Endothelial cell of umbilical vein (primary cell): Measurements from ENCODE around the gene SPINT3.

Experiments
- CTCF ChIP-seq, 2 donors: IDR thresholded peaks; 1 replicate in 1 of 2; 2 replicates in 1 of 2; pipeline ENCODE4 v1.5.1; 2011; ENCODE audit warnings: low read length in 2 of 2, mild to moderate bottlenecking in 2 of 2, moderate library complexity in 2 of 2, control low read depth in 1 of 2, inconsistent platforms in 1 of 2, low read depth in 1 of 2; ENCODE audit not compliant: insufficient read depth in 1 of 2; ENCODE audit errors: extremely low read depth in 1 of 2
- EZH2 ChIP-seq: IDR thresholded peaks from 2 replicates; pipeline ENCODE4 v1.6.1; 2012; ENCODE audit warnings: borderline replicate concordance, low read depth, mild to moderate bottlenecking, moderate library complexity, low read length, inconsistent platforms; ENCODE audit not compliant: severe bottlenecking
- FOS ChIP-seq: IDR thresholded peaks from 2 replicates; pipeline ENCODE4 v1.6.1; 2011; ENCODE audit warnings: mild to moderate bottlenecking, low read length, moderate library complexity, borderline replicate concordance; ENCODE audit not compliant: insufficient read depth
- JUN ChIP-seq: IDR thresholded peaks from 2 replicates; pipeline ENCODE4 v1.6.1; 2011; ENCODE audit warnings: borderline replicate concordance, low read depth; ENCODE audit not compliant: insufficient read length, insufficient read depth
- MYC ChIP-seq: IDR thresholded peaks from one replicate; pipeline ENCODE4 v1.6.1; 2011; ENCODE audit warnings: mild to moderate bottlenecking, low read depth, low read length
- POLR2A ChIP-seq: IDR thresholded peaks from 2 replicates; pipeline ENCODE4 v1.6.1; 2012; ENCODE audit warnings: low read depth, mild to moderate bottlenecking, control low read depth, low read length
- POLR2AphosphoS5 ChIP-seq: IDR thresholded peaks from 2 replicates; pipeline ENCODE4 v1.6.1; 2012; ENCODE audit warnings: low read depth, mild to moderate bottlenecking, control low read depth, low read length, moderate library complexity; ENCODE audit not compliant: insufficient read depth
- TF ChIP-seq, protein P1 (sequence below): IDR thresholded peaks from 2 replicates; pipeline ENCODE4 v1.6.1; 2011; ENCODE audit not compliant: insufficient read depth, insufficient read length

DNA sequence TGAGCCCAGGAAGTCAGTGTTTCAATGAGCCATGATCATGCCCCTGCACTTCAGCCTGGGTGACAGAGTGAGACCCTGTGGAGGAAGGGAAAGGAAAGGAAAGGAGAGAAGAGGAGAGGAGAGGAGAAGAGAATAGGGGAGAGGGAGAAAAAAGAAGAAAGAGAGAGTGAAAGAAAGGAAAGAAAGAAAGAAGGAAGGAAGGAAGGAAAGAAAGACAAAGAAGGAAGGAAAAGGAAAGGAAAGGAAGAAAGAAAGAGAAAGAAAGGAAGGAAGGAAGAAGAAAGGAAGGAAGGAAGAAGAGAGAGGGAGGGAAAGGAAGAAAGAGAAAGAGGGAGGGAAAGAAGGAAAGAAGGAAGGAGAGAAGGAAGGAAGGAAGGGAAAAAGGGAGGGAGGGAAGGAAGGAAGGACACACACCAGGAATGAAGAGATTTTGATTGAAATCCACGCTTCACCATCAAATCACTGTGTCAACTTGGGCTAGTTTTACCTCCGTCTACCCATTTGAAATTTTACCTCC, 49.4 kb upstream of the SPINT3 start:
- no peak for TF ChIP-seq CTCF (IDR thresholded peaks at IDR 0.05; ENCODE audit: extremely low read depth in 1 of 2, insufficient read depth in 1 of 2, low read depth in 1 of 2, low read length in 2 of 2)
- TF ChIP-seq POLR2A = no peak
- no peak for TF ChIP-seq EZH2
- TF ChIP-seq POLR2AphosphoS5 = no peak
- TF ChIP-seq MYC = no peak
- TF ChIP-seq JUN = no peak
- TF ChIP-seq FOS = no peak
- TF ChIP-seq, protein P1, sequence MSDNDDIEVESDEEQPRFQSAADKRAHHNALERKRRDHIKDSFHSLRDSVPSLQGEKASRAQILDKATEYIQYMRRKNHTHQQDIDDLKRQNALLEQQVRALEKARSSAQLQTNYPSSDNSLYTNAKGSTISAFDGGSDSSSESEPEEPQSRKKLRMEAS = no peak
